HG02973 (cell line): ENCODE results near the gene SLC27A4.

ENCODE experiments used
- ATAC-seq: cut with Tn5 transposase; IDR thresholded peaks from one replicate; pipeline ENCODE4 v1.9.1; 2021; ENCODE audit warnings: moderate library complexity; ENCODE audit not compliant: unreplicated experiment

The SLC27A4 gene

GRCh38 chr9:128390150-128390812 lies 50.0 kb downstream of the SLC27A4 start:
- ATAC-seq = no peak

- no peak for ATAC-seq
These were observed 50.7 kb downstream of the SLC27A4 start for GRCh38 chr9:128390813-128391711.

- ATAC-seq = no peak
These were observed 51.6 kb downstream of the SLC27A4 start for GRCh38 chr9:128391956-128392301.

- no peak for ATAC-seq
These were observed 52.2 kb downstream of the SLC27A4 start for GRCh38 chr9:128392302-128393144.

- ATAC-seq = no peak
These were observed 52.9 kb downstream of the SLC27A4 start for GRCh38 chr9:128393145-128393775.

GRCh38 chr9:128393970-128394369 lies 53.6 kb downstream of the SLC27A4 start:
- ATAC-seq = no peak

- no peak for ATAC-seq
These were observed 54.2 kb downstream of the SLC27A4 start for GRCh38 chr9:128394379-128395168.

GRCh38 chr9:128396970-128397613 lies 56.8 kb downstream of the SLC27A4 start:
- ATAC-seq = no peak

GRCh38 chr9:128397831-128398230 lies 57.5 kb downstream of the SLC27A4 start:
- no peak for ATAC-seq

- no peak for ATAC-seq
These were observed 59.5 kb downstream of the SLC27A4 start for GRCh38 chr9:128399861-128400260.

GRCh38 chr9:128404560-128404959 lies 64.2 kb downstream of the SLC27A4 start:
- no peak for ATAC-seq

GRCh38 chr9:128405077-128405779 lies 64.9 kb downstream of the SLC27A4 start:
- ATAC-seq = no peak

- no peak for ATAC-seq
These were observed 65.4 kb downstream of the SLC27A4 start for GRCh38 chr9:128405780-128406171.

GRCh38 chr9:128406848-128407391 lies 66.6 kb downstream of the SLC27A4 start:
- ATAC-seq = no peak

- ATAC-seq = no peak
These were observed 68.7 kb downstream of the SLC27A4 start for GRCh38 chr9:128408963-128409431.

- ATAC-seq = no peak
These were observed 69.1 kb downstream of the SLC27A4 start for GRCh38 chr9:128409450-128409849.

- ATAC-seq = no peak
These were observed 69.7 kb downstream of the SLC27A4 start for GRCh38 chr9:128409978-128410377.
